Islet precursor cell (in vitro differentiated cells): ENCODE results near the gene WSB2.
A peak's percentile ranks its signal among the peaks of the same experiment; 100 is the strongest.
"Not testable (repeated sequence)": the region's sequence is repeated elsewhere in the genome, so short reads cannot be mapped to it uniquely, and the experiment has no call there.

Experiments used
- DNase-seq: peaks from one replicate; pipeline ENCODE4 v3.0.0-alpha.2; 2018

The WSB2 gene

DNA sequence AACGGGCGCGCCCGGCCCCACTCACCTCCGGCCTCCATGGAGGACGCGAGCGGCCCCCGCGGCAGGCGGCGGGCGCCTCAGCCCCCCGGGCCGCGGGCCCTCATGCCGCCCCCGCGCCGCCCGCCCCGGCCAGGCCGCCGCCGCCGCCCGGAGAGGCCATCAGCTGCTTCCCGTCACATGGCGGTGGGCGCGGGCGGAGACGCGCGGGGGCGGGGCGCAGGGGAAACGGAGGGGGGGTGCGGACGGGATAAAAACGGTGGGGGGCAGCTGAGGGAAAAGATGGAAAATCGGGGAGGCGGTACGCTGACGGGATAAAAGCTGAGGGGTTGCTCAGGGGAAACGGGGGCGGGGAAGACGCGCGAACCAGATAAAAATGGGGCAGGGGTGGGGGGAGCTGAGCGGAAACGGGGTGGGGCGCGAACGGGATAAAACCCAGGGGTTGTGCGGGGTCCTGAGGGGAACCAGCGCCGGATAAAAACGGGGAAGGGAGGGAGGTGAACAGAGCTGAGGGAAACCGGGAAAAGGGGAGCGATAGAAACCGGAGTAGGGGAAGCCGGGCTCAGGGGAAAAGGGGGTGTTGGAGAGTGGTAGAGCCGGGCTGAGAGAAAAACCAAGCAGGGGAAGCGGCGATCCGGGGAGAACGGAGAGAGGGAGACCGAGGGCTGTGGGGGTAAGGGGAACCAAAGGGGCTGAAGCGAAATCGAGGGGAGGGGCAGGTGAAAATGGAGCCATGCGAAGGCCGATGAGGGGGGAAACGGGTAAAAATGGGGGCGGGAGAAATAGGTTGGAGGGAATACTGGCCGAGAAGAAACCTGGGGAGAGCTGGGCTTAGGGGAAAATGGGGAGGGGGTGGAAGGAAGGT is at the start of gene WSB2:
TSS of gene WSB2 (minus strand) at position 169 of the 862 bp plus-strand sequence. CDS start at position 38, 131 bp downstream.
- peak; percentile 76 for DNase-seq

DNA sequence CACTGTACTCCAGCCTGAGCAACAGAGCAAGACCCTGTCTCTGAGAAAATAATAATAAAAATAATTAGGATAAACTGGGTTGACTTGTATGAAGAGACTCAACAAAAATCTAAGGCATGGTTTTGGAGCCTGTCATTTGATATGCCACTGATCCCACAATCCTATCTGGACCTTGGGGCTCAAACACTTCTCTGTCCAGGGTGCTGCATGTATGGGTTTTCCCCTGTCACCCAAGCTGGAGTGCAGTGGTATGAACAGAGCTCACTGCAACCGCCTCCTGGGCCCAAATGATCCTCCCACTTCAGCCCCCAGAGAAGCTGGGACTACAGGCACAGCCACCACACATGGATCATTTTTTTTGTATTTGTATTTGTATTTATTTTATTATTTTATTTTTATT is 48.1 kb upstream of the WSB2 start:
- no peak for DNase-seq

DNA sequence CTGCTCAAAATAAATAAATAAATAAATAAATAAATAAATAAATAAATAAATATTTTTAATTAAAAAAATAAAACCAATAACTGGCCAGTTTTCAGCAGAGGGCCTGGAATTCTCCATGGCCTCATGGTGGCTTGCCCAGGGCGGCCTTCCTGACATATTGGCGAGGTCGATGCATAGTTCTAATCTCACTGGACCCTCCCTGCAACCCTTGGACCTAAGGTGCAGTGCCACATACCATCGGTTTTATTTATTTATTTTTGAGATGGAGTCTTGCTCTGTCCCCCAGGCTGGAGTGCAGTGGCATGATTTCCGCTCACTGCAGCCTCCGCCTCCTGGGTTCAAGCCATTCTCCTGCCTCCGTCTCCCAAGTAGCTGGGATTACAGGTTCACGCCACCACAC is 46.7 kb upstream of the WSB2 start:
- no peak for DNase-seq

DNA sequence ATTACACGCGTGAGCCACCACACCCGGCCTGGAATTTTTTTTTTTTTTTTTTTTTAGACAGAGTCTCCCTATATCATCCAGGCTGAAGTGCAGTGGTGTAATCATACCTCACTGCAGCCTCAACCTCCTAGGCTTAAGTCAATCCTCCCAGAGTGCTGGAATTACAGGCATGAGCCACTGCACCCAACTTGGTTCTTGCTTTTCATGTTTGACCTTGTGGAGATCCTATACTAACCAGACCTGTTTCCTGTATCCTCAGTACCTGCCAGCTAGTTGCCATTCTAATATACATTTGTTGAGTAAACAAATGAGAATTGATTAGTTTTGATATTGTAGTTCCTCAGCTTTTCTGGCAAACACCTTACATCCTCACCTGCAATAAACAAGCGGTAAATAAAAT is 46.0 kb upstream of the WSB2 start:
- peak; percentile 66 for DNase-seq

DNA sequence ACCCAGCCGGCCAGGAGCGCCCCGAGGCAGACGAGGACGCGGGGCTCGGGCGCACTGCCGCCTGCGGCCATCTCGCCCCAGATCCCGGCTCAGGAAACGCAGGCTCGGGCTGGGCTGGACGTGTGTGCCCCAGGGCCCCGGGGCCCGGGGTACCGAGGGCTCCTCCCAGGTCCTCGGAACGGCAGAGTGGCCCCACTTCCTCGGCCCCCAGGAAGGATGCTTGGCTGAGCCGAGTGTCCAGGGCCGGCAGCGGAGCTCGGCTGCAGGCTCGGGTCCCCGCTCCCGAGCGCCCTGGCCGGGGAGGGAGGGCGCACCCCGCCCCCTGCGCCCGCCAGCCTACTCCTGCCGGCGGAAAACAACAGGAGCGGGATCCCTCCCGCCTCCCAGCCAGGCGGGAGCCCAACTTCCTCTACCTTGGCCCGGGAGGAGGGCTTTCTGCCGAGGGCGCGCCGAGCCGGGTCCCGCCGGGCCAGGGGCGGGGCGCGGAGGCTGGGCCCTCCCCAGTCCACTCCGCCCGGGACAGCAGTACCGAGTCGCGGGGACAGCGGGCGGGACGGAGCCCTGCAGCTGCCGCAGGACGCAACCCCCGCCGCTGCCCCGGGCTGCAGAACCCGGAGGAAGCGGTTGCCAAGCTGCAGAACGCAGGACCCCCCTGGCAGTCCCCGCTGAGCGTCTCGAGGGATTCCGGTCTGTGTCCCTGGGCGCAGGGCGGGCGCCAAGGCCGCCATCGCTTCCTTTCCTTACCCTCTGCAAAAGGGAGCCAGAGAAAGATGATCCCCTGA is 42.8 kb upstream of the WSB2 start, which contains the start of gene VSIG10:
TSS of gene VSIG10 (minus strand) at position 411 of the 782 bp plus-strand sequence. CDS start at position 71, 340 bp downstream.
- peak; percentile 94 for DNase-seq

DNA sequence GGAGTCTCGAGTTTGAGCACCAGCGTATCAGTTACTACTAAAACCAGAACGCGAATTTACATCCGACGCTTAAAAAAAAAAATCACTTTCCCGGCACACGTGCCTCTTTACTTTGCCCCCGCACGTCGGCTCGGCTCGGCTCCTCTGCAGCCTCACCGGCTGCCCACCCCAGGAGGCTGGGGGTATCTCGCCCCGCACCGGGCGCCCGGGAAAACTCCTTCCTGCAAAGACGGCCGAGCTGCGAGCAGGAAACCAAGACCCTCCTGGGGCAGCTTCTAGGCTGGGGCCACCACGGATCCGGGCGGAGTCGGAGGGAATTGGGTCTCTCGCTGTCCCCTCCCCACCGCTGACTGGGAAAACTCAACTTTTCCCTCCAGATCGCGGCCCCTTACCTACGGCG is 42.2 kb upstream of the WSB2 start:
- DNase-seq, result peak; percentile 76

DNA sequence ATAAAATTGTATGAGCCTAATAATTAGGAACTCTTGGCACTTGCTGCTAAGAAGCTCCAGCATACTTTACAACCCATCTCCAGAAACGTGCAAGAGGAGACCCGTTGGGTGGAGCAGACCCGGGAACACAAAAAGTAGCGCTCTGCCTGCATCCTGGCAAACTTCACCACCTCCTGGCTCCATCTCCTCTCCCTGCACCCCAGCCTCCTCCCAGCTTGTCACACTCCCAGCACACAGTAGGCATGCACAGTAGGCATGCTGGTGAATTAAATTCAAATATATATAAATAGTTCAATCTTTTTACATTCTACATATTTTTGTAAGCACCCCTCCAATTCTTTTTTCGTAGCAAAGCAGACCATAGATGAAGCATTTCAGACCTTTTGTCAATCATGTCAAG is 41.6 kb upstream of the WSB2 start:
- no peak for DNase-seq

DNA sequence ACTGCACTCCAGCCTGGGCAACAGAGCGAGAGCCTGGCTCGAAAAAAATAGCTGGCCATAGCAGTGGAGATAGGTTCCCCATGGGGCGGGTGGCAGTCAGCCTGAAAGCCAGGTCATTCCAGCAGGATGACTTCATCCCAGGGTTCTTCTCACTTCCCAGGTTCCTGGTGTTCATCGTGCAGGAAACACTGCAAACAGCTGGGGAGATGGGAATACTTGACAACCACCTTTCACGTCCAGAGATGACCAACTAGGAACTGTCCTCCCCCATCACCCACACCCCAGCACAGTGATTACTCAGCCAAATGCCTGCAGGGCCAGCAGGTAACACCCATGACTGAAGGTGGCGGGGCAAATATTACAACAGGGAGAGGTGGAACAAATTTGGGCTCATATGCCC is 41.1 kb upstream of the WSB2 start:
- peak; percentile 93 for DNase-seq

DNA sequence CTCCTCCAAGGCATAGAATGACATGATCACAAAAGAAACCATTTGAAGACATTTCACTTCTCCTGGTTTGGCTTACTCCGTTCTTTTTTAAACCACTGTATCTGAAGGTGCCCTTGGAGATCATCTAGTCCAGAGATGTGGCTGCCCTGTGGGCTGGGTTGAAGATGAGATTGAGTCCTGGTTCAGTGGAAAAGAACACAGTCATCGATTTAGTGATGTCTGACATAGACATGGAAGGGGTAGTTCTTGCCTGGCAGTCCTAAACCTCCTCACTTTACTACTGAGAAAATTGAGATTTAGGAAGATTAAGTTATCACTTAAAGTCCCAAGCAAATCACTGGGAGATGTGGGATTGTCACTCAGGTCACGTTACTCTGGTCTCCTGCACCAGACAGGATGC is 40.1 kb upstream of the WSB2 start:
- DNase-seq, result no peak

DNA sequence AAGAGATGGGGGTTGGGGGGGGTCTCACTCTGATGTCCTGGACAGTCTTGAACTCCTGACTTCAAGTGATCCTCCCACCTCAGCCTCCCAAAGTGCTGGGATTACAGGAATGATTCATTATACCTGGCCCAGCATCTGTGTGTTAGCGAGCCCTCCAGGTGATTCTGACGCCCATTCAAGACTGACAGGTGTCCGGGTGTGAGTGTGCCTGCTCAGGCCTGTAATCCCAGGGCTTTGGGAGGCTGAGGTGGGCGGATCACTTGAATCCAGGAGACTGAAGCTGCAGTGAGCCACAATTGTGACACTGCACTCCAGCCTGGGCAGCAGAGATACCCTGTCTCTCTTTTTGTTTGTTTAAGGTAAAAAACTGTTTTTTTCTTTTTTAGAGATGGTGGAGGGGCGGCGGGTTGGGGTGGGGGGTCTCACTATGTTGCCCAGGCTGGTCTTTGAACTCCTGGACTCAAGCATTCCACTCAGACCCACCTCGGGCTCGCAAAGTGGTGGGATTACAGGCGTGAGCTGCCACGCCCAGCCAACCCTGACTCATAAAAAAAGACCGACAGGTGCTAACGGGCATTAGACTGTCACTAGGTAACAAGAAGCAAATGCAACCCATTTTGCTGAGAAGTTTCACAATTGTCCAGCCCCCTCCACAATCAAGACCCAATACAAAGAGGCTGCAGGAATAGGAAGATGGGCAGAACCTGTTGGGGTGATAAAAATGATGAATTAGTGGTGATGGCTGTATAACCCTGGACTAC is 38.1 kb upstream of the WSB2 start:
- no peak for DNase-seq

DNA sequence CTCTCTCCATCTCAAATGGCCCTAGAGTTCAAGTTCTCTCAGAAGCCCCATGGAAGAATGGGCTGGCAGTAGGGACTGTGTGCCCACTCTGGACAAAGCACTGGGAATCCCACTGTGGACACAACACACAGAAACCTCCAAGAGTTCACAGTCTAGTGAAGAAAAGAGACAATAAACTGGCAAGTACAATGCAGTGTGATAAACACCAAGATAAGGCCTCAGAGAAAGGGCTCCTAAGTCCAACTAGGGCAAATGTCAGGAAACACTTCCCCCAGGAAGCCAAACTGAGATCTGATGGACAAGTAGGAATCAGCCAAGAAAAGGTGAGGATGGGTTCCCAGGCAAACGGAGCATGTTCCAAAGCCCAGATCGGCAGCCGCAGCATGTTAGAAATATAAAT is 37.4 kb upstream of the WSB2 start:
- no peak for DNase-seq

DNA sequence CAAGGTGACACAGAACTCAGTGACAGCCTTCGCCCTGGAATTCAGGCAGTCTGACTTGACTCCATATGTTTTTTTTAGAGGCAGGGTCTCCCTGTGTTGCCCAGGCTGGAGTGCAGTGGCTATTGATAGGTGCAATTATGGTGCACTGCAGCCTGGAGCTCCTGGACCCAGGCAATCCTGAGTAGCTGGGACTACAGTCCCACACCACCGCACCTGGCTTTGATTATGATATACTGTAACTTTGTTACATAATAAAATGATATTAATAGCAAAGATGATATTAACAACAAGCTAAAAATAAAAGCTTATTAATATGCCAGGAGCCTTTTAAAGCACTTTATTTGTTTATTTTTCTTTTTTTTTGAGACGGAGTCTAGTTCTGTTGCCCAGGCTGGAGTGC is 33.1 kb upstream of the WSB2 start:
- DNase-seq, result no peak

DNA sequence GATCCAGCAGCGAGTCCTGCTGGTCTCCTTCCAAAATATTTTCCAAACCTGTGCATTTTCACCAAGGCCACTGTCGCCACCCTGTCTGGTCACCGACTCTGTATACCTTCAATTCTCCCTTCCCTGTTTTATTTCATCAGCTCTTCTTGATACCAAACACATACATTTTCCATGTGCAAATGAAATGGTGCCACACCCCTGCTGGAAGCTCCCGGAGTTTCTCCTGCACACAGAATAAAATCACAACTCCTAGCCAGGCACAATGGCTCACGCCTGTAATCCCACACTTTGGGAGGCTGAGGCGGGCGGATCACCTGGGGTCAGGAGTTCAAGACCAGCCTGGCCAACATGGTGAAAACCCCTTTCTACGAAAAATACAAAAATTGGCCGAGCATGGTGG is 28.8 kb upstream of the WSB2 start:
- no peak for DNase-seq

DNA sequence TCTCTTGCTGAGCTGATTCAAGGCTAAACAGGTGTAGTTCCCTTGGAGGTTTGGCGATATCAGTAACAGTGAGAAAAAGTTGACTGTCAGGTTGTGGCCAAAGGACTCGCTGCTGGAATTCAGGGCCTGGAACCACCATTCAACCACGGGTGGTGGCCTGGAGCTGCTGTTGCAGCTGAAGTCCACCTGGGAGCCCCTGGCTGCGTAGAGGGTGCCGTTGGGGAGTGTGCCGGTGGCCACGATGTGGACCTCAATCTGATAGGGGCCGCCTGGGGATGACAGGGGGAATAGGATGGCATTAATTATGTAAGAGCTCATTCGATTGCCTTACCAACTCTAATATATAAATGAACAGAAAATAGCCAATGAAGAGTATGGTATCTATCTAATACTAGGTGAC is 21.2 kb upstream of the WSB2 start:
- DNase-seq, result no peak

DNA sequence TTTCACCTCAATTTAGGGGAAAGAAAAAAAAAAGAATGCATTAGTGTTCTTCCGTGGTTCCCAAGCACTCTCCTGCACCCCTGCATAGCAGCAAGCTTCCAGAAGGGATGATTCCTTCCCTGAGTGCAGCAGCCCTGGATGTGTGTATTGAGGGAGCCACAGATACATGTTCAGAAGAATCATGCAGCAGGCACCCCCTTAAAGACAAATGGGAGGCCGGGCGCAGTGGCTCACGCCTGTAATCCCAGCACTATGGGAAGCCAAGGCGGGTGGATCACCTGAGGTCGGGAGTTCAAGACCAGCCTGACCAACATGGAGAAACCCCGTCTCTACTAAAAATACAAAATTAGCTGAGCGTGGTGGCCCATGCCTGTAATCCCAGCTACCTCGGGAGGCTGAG is 20.5 kb upstream of the WSB2 start:
- not testable (repeated sequence) for DNase-seq

DNA sequence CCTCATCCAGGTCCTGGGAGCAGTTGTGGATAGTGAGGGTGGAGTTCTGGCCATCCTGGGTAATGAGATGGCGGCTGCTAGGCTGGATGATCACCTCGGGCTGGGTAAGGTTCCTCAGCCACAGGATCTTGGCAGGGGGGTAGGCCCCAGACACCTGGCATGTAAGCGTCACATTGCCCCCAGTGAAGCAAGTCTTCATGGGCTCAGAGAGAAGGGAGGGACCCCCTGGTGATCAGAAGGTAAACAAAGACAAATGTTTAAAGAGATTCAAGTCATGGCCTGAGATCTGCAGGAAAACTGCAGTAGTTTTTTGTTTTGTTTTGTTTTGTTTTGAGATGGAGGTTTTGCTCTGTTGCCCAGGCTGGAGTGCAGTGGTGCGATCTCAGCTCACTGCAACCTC is 12.8 kb upstream of the WSB2 start:
- DNase-seq, result no peak

DNA sequence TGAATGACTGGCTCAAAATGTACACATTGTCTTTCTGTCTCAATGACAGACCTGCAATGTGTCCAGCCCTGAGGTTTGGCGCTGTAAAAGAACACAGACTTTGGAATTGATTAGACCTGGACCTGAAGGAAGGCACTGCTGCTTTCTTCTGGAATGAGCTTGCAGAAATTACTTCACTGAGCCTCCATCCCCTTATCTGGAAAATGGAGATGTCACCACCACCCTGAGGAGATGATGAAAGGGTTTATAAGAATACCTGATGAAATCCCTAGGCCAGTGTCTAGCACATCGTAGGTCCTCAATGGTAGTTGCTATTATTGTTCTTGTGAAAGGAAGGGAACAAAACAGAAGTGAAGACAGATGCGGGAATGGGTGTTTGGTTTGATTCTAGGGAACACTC is 9.7 kb upstream of the WSB2 start:
- DNase-seq, result no peak

DNA sequence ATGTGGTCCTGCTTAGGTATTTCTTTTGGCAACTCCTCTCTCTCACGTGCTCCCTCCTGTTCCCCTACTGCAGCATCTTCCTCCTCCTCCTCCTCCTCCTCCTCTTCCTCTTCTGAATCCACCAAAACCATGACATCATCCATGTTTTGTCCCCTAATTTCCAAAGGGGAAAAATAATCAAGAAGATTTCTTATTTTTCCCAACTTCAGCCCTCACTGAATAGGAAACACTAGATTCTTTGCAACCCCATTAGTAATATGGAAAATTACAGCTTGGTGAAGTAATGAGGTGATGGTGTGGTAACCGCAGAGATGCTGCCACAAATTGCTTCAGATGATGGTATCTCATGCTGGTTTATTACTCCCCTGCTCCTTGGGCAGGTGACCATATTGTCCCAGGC is 7.5 kb upstream of the WSB2 start:
- DNase-seq, result no peak

DNA sequence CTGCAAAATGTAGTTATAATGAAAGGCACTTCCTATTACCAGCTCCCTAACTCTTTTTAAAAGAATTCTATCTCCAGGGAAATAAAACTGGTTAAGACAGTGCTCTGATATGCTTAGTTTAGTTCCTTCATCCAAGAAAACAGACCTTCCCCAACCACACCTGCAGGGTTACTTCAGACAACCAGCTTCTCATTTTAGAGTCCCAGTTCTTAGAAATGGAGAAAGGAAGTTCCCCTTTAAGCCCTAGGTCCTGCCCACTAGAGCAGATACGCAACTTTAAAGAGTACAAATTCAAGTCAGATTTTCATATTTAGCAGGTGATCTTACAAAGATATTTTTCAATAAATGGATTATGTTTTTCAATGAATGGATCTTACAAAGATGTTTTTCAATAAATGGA is 4.4 kb upstream of the WSB2 start:
- DNase-seq, result no peak

DNA sequence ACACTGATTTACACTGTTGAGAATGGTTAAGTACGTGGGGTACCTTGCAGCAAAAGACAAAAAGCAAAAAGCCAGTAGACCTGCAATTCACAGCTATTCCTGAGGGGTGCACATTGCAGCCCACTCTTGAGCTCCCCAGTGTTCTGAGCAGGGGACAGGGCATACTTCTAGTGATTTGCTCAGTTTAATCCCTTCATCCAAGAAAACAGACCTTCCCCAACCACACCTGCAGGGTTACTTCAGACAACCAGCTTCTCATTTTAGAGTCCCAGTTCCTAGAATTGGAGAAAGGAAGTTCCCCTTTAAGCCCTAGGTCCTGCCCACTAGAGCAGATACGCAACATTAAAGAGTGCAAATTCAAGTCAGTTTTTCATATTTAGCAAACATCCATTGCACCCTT is 3.6 kb upstream of the WSB2 start:
- no peak for DNase-seq

DNA sequence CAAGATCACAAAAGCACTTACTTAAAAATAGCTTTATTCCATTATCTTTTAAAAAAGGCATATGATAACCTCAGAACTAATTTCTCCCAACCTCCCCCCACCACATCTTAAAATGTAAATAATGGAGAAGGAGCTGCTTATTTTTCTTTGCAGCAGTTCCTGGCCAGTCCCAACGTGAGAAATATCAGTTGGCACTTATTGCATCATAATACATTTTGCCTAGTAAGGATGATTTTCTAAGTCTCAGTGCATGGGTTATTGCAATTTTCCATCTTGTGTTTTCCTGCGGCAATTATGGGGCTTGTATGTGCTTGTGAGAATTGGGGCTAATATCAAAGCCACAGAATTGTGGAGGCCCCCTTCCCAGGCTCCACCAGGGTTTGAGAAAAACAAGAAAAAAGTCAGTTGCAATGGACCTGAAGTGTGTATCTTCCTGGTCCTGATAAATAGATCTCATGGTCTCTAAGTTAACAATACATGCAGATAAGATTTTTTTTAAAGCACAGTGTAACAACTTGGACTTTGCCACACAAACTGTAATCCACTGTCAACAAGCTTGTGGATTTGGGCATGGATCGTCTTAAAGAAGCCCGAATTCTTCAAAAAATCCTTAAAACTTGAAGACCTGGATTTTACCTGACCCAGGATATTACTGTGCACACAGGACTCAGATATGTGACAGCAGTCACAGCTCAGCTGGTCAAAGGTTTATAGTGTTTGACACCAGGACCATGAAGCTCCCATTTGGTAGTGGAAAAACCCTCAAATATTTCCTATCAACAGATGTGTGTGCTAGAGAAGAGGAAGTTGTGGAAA is 2.8 kb upstream of the WSB2 start:
- no peak for DNase-seq
